Stimulated activated CD4-positive, alpha-beta T cell treated with anti-CD3 and anti-CD28 coated beads, Interleukin-4, amount 100 ng/mL, for 1 hour (primary cell): ENCODE results near the gene PTPN20.

ENCODE experiments used
- DNase-seq: peaks from one replicate; pipeline ENCODE4 v3.0.0-alpha.2; 2020

The PTPN20 gene

DNA sequence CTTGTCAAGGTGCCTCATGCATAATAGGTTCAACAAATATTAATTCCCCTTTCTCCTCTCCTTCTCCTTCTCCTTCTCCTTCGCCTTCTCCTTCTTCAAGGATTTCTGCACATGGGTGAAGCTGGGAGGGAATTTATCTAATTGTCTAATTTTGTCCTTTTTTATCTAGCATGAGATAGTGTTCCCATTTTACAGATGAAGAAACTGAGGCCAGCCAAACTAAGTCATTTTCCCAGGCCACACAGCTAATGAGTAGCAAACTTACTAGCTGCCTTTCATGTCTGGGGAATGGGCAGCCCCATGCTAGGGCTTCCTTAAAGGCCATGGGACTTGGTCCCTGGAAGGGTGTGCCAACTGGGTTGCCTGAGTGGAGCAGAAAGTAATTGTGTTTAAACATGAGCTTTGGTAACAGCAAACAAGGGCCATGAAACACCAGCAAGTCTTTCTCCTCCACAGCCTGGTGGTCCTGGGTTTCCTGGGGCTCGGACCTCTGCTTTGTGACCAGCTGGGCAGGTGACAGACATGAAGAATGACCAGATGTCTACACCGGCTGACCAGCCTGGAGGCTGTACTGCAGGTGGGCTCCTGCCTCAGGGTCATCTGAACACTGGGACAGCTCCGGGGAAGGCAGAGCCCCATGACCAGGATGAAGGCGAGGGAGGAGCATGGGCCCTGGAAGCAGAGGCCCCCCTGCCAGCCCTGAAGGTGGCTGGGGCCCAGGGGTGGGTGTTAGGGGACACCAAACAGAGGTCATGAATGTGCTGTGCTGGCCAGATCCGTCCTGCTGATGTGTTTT is 138.0 kb downstream of the PTPN20 start:
- no peak for DNase-seq

DNA sequence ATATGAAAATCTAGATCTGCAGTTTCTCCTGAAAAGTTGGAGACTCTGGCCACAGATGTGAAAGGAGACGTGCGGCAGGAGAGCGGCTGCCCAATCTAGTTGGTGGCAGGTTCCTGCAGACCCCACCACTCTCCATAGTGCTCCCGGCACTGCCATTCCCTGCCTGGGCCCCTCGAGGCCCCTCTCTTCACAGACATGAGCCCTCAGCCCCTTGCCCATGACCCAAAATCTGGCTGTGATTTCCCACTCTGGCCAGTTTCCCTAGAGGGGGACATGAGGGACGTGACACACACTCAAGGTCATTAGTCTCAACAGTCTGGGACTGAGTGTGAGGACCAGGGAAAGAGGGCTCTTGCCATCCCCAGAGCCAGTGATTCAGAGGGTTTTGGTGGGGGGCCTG is 138.7 kb downstream of the PTPN20 start:
- no peak for DNase-seq

DNA sequence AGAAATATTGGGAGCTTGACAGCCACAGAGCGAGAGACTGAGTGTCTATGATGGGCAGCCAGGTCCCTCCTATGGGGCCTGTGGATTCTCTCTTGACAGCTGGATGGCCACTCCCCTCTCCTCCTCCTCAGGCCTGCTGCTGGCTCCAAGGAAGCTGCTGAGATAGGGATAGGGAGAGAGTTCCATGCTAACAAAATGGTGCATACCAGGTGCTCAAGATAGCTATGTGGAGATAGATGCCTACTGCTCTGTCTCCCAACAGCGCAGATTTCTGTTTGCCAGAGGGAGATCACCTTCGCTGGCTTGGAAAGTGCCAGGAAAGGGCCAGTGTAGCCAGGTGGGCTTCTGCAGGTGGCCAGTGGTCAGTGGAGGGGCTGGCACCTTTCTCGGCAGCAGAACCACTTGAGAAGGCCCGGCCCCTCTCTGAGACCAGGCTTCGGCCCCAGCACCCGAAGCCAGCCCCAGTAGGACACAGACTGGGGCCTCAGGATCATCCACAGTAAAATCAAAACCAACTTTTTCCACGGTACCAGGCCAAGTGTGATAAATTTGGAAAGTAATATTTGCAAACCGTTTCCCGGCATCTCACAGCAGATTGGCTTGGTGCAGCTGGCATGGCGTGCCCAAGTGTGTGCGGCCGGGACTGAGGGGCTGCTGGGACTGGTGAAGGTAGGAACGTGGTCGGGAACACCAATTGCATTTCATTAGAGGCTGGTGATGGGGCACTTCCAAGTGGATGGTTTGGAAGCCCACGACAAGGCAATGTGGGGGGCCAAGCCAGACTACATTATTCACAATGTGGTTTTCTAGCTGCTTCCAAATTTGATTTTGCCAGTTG is 139.6 kb downstream of the PTPN20 start:
- DNase-seq = no peak

DNA sequence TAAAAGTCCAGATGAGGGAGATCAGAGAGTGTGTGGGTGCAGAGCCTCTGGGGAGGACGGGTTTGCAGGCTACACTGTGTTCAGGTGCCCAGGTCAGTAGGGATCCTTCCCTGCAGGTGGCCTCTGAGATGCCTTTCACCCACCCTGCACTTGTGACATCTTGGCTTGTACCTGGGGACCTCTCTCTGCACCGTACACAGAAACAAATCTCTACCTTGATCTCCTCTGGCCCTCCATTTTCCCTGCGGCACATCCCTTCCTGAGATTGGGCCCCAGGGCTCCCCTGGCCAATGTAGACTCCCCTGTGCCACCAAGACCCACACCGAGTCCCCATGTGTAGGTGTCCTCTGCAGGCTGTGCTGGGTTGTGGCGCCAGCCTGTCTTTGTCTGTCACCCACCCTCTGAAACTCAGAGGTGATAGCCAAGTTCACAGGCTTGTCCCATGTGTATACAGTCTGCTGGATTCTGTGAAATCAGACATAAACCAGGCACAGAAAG is 140.6 kb downstream of the PTPN20 start:
- DNase-seq = no peak
